ENCODE data around the gene BACH1.
A peak's percentile ranks its signal among the peaks of the same experiment; 100 is the strongest.

The BACH1 gene

DNA sequence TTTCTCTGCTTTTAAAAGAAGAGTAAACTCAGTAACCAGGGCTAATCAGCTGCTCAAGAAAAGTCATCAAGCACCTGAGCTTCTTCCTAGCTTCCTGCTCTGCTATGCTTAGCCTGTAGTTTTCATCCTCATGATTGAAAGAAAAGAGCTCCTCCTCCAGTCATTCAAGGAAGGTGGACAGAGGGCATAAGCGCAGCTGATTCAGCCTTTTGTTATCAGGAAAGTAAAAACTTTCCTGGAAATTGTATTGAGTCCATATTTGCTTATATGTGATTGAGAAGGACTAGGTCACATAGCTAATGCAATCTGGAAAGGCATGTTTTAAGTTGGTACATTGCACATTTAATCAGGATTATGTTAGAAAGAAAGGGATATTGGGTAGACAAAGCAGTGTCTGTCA is 8.5 kb upstream of the BACH1 start:
- no peak for DNase-seq (ENCODE audit: low read depth in 2 of 2)

DNA sequence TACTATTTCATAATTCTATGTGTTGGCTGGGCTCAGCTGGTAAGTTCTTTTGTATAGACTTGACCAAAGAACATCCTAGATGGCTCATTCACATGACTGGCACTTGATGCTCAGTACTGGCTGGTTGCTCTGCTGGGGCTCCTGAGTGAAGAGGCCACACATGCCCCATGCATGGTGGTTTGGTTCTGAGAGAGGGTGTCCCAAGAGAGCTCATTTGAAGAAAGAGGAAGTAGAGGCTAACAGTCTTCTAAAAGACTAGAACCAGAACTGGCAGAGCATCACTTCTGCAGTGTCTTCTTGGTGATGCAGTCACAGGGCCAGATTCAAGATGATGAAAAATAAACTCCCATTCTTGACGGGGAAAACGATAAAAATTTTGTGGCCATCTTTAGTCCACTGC is 5.2 kb upstream of the BACH1 start:
- no peak for DNase-seq (ENCODE audit: low read depth in 2 of 2)

DNA sequence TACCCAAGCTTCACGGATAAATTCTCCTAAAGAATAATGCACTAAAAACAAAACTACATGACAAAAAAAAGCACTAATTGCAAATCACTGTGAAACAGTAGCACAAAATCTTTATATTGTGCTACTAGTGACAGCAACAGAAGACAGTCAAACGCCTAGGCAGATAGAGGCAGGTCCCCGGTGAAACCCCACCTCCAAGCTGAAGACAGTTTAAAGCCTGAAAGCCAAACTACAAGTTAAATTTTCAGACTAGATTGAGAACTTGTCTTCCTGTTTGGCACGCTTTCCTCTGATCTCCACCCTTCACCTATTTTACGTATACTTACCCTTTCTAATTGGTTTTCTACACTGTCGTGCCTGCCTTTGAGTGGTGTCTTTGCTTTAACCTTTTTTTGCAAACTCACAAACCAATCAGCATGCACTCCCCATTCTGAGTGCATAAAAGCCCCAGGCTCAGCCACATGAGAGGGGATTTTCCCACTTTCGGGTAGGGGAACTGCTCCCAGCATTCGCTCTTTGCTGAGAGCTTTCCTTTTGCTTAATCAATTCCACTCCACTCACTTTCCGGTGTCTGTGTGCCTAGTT is 3.6 kb upstream of the BACH1 start:
- no peak for DNase-seq (ENCODE audit: low read depth in 2 of 2)

DNA sequence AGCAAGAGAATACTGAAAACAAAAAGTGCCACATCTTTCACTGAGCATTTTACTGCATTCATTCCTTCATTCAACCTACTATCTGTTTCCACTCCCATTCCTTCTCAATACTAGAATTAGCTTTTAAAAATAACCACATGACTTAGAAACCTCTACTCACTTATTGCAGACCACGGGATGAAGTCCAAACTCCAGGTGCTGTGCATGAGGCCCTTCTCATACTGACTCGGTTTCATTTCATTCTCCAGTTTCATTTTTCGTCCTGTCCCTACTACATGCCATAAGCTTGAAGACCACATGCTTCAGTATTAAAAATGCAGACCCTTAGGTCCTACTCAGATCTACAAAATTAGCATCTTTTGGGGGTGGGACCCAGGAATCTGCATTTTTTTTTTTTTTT is 2.3 kb upstream of the BACH1 start:
- DNase-seq (ENCODE audit: low read depth in 2 of 2) = no peak

GRCh38 chr21:29297483-29298347 is 1.0 kb upstream of the BACH1 start:
- DNase-seq (ENCODE audit: low read depth in 2 of 2) = no peak

DNA sequence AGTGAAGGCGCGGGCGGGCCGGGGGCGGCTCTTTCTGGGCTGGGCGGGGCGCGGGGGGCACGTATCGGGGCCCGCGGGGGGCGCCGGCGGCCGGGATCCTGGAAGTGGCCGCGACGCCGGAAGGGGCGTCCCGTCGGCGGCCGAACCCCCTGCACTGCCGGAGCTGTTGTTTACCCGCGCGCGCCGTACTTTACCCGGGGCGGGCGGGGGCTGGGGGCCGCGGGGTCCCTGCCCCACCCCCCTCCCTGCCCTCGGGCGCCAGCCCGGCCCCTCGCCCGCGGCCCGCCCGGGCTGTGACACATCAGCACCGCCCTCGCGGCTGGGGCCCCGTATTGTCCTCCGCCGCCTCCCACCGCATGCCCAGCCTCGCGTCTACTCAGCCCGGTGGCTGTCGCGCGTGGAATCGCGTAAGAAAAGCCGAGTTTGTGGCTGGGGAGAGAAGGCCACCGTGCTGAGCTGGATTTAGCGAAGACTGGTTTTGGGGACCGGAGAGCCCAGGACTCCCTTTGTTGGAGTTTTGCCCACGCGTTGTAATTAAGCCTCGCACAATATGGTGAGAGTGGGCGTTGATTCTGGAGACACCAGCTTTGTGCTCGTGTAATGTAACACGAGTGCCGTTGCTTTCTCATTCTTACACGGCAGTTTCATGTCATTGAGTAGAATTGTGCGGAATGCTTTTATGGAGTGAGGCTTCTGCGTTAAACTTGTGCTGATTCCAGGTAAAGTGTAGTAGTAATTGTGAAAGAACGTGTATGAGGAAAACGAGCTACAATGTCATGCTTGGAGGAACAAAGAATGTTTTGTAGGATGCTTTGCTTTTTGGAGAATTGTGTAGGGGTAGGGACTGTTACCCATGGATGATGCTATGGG is 559 bp downstream of the BACH1 start:
- peak; percentile 53 to 60 for DNase-seq (ENCODE audit: low read depth in 2 of 2)

GRCh38 chr21:29299916-29300806 is 1.4 kb downstream of the BACH1 start:
- peak; percentile 45 to 57 for DNase-seq (ENCODE audit: low read depth in 2 of 2)

- DNase-seq (ENCODE audit: low read depth in 2 of 2) = no peak
Observed at GRCh38 chr21:29300807-29301138, 2.1 kb downstream of the BACH1 start.

GRCh38 chr21:29301691-29302090 is 3.0 kb downstream of the BACH1 start:
- DNase-seq (ENCODE audit: low read depth in 2 of 2) = no peak

DNA sequence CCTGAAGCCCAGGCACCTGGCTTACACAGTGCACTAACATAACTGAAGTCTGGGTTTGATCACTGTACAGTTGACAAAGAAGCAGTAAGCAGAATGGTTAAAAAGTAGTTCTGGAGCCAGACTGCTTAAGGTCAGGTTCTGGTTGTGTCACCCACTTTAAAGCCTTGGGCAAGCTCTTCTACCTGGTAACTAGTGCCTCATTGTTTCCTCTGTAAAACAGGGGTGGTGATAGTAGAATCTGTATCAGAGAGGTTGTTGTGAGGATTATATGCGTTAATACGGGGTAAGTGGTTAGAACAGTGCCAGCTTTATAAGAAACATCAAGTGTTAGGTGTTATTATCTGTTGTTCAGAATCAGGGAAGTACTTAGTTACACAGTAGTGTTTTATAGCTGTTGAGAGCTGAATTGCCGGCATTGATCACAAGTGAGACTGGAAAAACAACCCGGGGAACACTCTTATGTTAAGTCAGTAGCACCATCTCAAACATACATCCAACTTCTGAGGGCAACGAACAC is 3.7 kb downstream of the BACH1 start:
- no peak for DNase-seq (ENCODE audit: low read depth in 2 of 2)

GRCh38 chr21:29303288-29303687 is 4.6 kb downstream of the BACH1 start:
- no peak for DNase-seq (ENCODE audit: low read depth in 2 of 2)

DNA sequence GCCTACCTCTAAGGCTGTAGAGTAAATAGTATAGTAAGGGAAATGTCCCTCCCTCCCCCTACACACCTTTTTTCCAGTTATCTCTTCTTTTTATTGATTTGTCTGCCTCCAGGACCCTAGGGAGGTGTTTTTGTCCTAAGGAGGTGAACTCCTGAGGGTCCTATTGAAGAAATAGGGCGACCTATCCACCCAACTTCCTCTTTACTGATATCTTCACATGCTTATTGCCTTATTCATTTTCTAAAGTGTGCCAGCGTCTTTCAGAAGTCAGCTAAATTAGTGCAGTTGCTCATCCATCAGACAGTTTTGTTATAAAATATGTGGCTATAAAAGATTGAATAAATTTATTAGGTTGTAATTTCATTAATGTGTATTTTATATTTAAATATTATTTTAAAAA is 5.9 kb downstream of the BACH1 start:
- no peak for DNase-seq (ENCODE audit: low read depth in 2 of 2)

DNA sequence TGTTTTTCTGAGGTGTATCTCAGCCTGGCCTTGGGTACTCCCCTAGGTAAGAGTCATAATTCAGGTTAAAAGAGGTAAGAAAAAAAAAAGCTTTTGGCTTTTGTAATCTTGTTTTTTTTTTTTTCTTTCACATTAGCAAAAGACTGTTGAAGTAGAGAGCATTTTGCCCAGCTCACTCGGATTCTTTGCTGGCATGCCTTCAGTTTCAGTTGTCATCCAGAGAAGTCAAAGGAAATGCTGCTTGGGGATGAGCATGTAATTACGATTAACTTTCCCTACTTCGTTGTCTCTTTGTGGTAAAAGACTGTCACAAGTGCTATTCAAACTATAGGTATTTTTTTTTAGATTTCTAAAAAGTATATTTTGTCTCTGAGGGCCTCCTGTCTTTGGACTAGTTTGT is 6.3 kb downstream of the BACH1 start:
- no peak for DNase-seq (ENCODE audit: low read depth in 2 of 2)

- no peak for DNase-seq (ENCODE audit: low read depth in 2 of 2)
Observed at GRCh38 chr21:29305561-29305960, 6.8 kb downstream of the BACH1 start.

DNA sequence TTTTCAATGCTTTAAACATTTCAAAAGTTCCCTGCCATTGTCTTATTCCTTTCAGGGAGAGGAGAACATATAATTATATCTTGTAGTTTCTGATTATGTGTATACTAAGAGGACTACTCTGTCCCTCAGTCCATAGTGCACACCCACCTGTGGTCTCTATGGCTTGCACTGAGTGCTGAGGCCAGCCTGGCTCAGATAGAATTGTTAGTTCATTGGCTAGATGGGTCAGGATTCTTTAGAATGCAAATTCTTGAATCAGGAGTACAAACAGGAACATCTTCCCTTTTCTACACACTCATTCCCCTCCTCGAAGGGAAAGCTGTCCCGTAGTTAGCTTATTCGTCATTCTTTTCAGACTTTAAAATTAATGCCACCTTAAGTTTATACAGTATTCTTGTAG is 8.2 kb downstream of the BACH1 start:
- no peak for DNase-seq (ENCODE audit: low read depth in 2 of 2)

DNA sequence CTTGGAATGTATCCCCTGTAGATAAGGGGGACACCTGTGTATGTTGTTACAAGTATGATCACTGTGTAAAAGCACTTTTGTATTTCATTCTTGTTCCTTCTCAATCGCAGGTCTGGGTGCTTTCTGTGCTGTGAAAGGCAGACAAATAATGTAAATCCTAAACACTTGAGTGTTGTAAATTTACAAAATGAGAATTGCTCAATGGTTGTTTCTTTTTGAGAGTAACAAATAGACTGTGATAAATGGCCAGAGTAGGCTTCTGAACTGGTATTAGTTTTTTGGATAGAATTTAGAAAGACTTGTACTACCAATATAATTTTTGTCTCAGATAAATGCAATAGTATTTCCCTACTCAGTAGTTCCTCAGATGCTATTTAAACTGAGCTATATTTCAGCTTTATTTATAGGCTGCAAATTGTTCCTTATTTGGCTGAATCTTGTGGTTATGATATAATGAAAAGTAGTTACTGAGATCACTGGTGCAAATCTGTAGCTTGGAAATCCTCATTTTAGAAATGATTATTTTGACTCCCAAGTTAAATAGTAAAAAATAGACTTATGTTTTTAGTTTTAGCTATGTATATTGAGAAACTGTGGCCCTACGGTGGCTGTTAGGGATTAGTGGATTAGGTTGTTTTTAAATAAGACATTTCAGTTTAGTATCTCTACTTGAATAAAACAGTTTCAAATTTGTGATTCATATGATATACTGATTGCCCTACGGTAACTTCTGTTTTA is 9.2 kb downstream of the BACH1 start:
- DNase-seq (ENCODE audit: low read depth in 2 of 2) = no peak

DNA sequence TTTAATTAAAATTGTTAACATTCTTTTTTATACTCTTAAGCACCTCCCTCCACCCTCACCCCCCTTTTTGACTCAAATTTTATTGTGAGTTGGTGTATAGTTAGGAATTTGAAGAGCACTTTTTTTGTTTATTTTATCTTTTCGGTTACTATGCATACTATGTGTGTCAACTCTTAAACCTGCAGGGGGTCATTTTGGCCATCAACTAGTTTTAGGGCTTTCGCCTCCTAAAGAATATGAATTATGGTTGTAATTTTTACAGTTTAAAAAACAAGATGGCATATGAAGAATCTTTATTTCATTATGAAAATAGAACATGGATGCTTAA is 9.7 kb downstream of the BACH1 start:
- DNase-seq (ENCODE audit: low read depth in 2 of 2) = no peak

DNA sequence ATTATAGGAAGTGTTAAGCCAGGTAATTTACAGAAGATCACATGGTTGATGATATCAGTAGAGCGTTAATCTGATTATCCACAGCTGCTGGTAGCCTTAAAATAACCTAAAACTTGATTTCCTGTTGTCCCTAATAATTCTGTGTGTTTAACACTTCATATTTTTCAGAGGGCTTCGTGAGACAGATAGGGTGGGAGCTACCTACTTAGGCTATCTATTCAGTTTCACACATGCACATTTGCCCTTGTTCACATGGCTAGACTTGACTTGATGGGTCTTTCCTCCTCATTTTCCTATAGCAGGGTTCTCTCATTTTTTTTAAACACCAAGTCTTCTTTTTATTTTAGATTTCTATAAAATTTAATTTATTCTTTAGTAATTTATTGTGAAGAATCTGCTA is 11.0 kb downstream of the BACH1 start:
- DNase-seq (ENCODE audit: low read depth in 2 of 2) = no peak

- no peak for DNase-seq (ENCODE audit: low read depth in 2 of 2)
Observed at GRCh38 chr21:29311802-29312201, 13.1 kb downstream of the BACH1 start.

DNA sequence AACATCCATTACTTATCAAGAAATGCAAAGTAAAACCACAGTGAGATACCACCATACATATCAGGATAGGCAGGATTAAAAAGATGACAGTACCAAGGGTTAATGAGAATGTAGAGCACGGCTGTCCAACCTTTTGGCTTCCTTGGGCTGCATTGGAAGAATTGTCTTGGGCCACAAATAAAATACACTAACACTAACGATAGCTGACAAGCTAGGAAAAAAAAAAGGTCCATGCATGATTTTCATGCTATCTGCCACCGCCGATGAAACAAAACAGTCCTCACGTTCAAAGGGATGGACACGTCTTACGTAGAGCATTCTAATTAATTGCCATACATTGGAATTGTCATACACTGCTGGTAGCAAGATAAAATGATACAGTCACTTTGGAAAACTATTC is 14.3 kb downstream of the BACH1 start:
- DNase-seq (ENCODE audit: low read depth in 2 of 2) = no peak
